Measurements from ENCODE around the gene GARNL3.
A peak's percentile ranks its signal among the peaks of the same experiment; 100 is the strongest.

- TF ChIP-seq CTCF (IDR thresholded peaks at IDR 0.05) (no peak), POLR2A (IDR thresholded peaks at IDR 0.05) (no peak), POLR2AphosphoS5 (IDR thresholded peaks at IDR 0.05) (peak; percentile 8)
Observed at GRCh38 chr9:127263664-127264063, 910 bp upstream of the GARNL3 start.

Measured in gastroesophageal sphincter (tissue), 3 donors.